Left lung (tissue), 10 donors: ENCODE results near the gene CARNS1. TPM values are rescaled to one million over a fixed set of nuclear protein-coding genes. Genes with fewer than 3 reads are reported as not detected.

ENCODE experiments used
- ATAC-seq: fragments of 200-7000 bp; cut with Tn5 transposase; one replicate; pipeline ENCODE4 v1.9.1; 2020; ENCODE audit warnings: moderate library complexity
- DNase-seq, 4 donors: peaks; one replicate each; pipeline ENCODE4 v3.0.0-alpha.2; 2013 to 2020
- H3K27ac ChIP-seq, 2 donors: fragments of 200-600 bp; sonication (generic) in 1 of 2; one replicate each; pipeline versions ENCODE4 v1.5.0 to v1.8.0; 2020 to 2021
- H3K27me3 ChIP-seq, 2 donors: fragments of 200-600 bp; sonication (generic) in 1 of 2; one replicate each; pipeline versions ENCODE4 v1.5.0 to v1.8.0; 2020 to 2021
- H3K36me3 ChIP-seq, 2 donors: fragments of 200-600 bp; sonication (generic) in 1 of 2; one replicate each; pipeline versions ENCODE4 v1.5.0 to v1.8.0; 2020 to 2021
- H3K4me1 ChIP-seq, 2 donors: fragments of 200-600 bp; one replicate each; pipeline ENCODE4 v1.8.0; 2021
- H3K4me3 ChIP-seq, 2 donors: fragments of 200-600 bp; sonication (generic) in 1 of 2; one replicate each; pipeline versions ENCODE4 v1.5.0 to v1.8.0; 2020 to 2021; ENCODE audit warnings: mild to moderate bottlenecking in 1 of 2
- H3K9me3 ChIP-seq, 2 donors: fragments of 200-600 bp; sonication (generic) in 1 of 2; one replicate each; pipeline versions ENCODE4 v1.5.0 to v1.8.0; 2020 to 2021
- CTCF ChIP-seq, 2 donors: fragments of 200-600 bp; sonication (generic) in 1 of 2; IDR thresholded peaks; one replicate each; pipeline versions ENCODE4 v1.5.0 to v1.8.0; 2021; ENCODE audit warnings: antibody characterized with exemption in 2 of 2
- intact Hi-C, 2 donors: fragments of 100-400 bp; cut with DNase I; formaldehyde crosslinking; loops; one replicate each; pipeline versions ENCODE4 v1.11.2 to v1.14.2; 2022
- polyA plus RNA-seq, 6 donors: library from polyadenylated mRNA; unstranded; fragments of 120-200 nt; gene quantifications; one replicate each; pipeline ENCODE4 v1.2.1, GENCODE V29; 2013; ENCODE audit not compliant: insufficient read length in 6 of 6
- total RNA-seq, 2 donors: library from RNA; stranded (reverse); fragmentation: NEBNext Ultra II Directional; extraction: Animal tissue kit (Norgen Biotek cat#: 25700); gene quantifications; one replicate each; pipeline ENCODE4 v1.2.1, GENCODE V29; 2021
- donor health status: DM: no; HTN: yes; CAD: no.
- donor health status: DM: no; HTN: no; CAD: no.

Gene CARNS1
- total and polyA plus RNA-seq, 8 donors, result 0.71 to 5.6 (median 3.1) TPM

DNA sequence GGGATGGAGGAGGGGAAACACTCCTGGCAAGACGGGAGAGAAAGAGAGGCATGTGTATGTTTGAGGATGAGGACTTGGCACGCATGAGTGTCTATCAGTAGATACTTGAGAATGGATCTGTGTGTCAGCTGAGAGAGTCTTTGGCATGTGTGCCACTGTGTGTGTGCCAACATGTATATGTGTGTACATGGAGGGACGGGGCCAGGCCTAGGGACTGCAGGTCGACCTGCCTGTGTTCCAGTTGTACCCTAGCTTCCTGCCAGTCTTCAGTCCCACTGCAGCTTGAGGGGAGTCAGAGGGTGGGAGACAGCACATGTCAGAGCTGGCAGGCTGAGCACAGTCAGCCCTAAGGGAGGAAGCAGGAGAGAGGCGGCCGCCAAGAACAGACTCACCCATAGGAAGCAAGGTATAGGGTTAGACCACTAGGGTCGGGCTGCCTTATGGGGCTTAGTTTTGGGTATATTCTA lies 47.7 kb upstream of the CARNS1 start:
- no peak overlapping the region for H3K27ac ChIP-seq
- peaks cover 0 to 19% of the 10 kb centered on the region in 2 donors for H3K36me3 ChIP-seq
- H3K9me3 ChIP-seq, result no peaks in the 10 kb centered on the region
- H3K27me3 ChIP-seq, result no peaks in the 10 kb centered on the region
- TF ChIP-seq CTCF (IDR thresholded peaks at IDR 0.05), result no peak
- no peak overlapping the region for H3K4me3 ChIP-seq
- no peak for ATAC-seq
- DNase-seq, result no peak
- intact Hi-C loops, result no loop called here
- peaks cover 34 to 81% of the 10 kb centered on the region in 2 donors for H3K4me1 ChIP-seq

GRCh38 chr11:67368621-67369020 lies 46.9 kb upstream of the CARNS1 start:
- Histone ChIP-seq H3K27ac (no peak overlapping the region), H3K9me3 (no peaks in the 10 kb centered on the region), H3K4me1 (peaks cover 34 to 82% of the 10 kb centered on the region in 2 donors), H3K4me3 (no peak overlapping the region), H3K36me3 (peaks cover 0 to 19% of the 10 kb centered on the region in 2 donors), H3K27me3 (no peaks in the 10 kb centered on the region)
- ATAC-seq, result no peak
- intact Hi-C loops, result no loop called here
- TF ChIP-seq CTCF (IDR thresholded peaks at IDR 0.05), result no peak
- DNase-seq, result no peak

- DNase-seq (no peak), ATAC-seq (no peak)
- Histone ChIP-seq H3K27ac (no peak overlapping the region), H3K4me3 (no peak overlapping the region), H3K36me3 (peaks cover 0 to 14% of the 10 kb centered on the region in 2 donors), H3K9me3 (no peaks in the 10 kb centered on the region), H3K4me1 (peaks cover 34 to 86% of the 10 kb centered on the region in 2 donors), H3K27me3 (no peaks in the 10 kb centered on the region)
- intact Hi-C loops, result no loop called here
- no peak for TF ChIP-seq CTCF (IDR thresholded peaks at IDR 0.05)
Observed at GRCh38 chr11:67369275-67369674, 46.2 kb upstream of the CARNS1 start.

- peaks cover 0 to 8% of the 10 kb centered on the region in 2 donors for H3K36me3 ChIP-seq
- no peaks in the 10 kb centered on the region for H3K27me3 ChIP-seq
- DNase-seq (no peak), ATAC-seq (no peak)
- no peak for TF ChIP-seq CTCF (IDR thresholded peaks at IDR 0.05)
- no peak overlapping the region for H3K27ac ChIP-seq
- H3K4me1 ChIP-seq, result peaks cover 34 to 86% of the 10 kb centered on the region in 2 donors
- no peak overlapping the region for H3K4me3 ChIP-seq
- intact Hi-C loops, result no loop called here
- H3K9me3 ChIP-seq, result no peaks in the 10 kb centered on the region
Observed at GRCh38 chr11:67369801-67370284, 45.6 kb upstream of the CARNS1 start.

DNA sequence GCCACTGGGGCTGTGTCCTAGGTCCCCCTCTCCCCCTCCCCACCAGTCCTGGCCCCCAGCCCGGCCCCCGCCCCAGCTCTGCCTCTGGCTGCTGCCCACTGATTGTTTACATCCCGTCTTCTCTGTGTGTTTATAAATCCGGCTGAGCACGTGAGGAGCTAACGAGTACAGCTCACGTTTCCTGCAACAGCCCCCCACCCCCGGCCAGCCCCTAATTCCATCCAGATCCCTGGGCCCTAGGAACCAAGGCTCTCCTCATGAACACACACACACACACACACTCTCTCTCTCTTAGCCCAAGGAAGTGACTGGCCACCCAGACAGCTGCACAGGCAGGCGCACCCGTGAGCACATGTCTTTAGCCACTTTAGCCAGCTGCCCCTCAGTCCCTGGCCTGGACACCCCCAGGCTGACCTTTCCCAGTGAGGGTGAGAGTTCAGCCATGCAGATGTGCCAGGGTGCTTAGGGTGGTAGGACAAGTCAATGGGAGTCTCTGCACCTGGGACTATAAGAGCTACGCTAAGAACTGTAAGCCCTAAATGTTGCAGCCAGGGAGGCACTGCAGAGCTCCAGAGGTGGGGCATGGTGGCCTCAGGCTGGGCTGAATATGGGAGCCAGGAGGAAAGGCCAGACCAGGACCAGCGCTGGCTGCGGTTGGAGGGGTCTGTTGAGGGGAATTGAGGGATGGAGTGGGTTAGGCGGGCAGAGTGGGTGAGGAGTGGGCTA lies 45.0 kb upstream of the CARNS1 start:
- intact Hi-C loops, result no loop called here
- no peak for ATAC-seq
- Histone ChIP-seq H3K36me3 (peaks cover 0 to 2% of the 10 kb centered on the region in 2 donors), H3K4me1 (peaks cover 34 to 88% of the 10 kb centered on the region in 2 donors), H3K9me3 (no peaks in the 10 kb centered on the region), H3K27me3 (no peaks in the 10 kb centered on the region), H3K27ac (peak overlapping the region in 1 of 2 donors; percentile 89), H3K4me3 (no peak overlapping the region)
- DNase-seq, result peak in 1 of 4 donors; percentile 78
- TF ChIP-seq CTCF (IDR thresholded peaks at IDR 0.05), result no peak
